K562 (cell line): Measurements from ENCODE around the gene ADARB2.

Experiments used
- CTCF ChIP-seq, 3 experiments: IDR thresholded peaks in 2 of 3; conservative IDR thresholded peaks in 1 of 3; 2 replicates each; pipeline ENCODE4 v1.5.1; 2011 to 2012; ENCODE audit warnings: low read length in 3 of 3, mild to moderate bottlenecking in 3 of 3, control low read depth in 2 of 3, improper control_type of control experiment in 1 of 3, inconsistent platforms in 1 of 3, low read depth in 1 of 3, mixed read lengths in 1 of 3, moderate library complexity in 1 of 3; ENCODE audit not compliant: insufficient read depth in 2 of 3
- EZH2 ChIP-seq: IDR thresholded peaks from 2 replicates; pipeline ENCODE4 v1.6.1; 2012; ENCODE audit warnings: low read depth, mild to moderate bottlenecking, inconsistent platforms, low read length, borderline replicate concordance
- GATAD2B ChIP-seq: fragments of 450-650 bp; IDR thresholded peaks from 2 replicates; pipeline ENCODE4 v1.6.1; 2017; ENCODE audit warnings: mild to moderate bottlenecking, borderline replicate concordance
- HMGXB4 ChIP-seq: sonication (generic); formaldehyde crosslinking; IDR thresholded peaks from 2 replicates; pipeline ENCODE4 v1.8.1; 2023; ENCODE audit warnings: mild to moderate bottlenecking, missing genetic modification reagents
- HOMEZ ChIP-seq: fragments of 250-450 bp; sonication (Bioruptor Pico); IDR thresholded peaks from 2 replicates; pipeline ENCODE4 v1.4.0; 2020; ENCODE audit warnings: mild to moderate bottlenecking, moderate library complexity
- PHF20 ChIP-seq: fragments of 450-650 bp; IDR thresholded peaks from 2 replicates; pipeline ENCODE4 v1.6.1; 2018; ENCODE audit not compliant: partially characterized antibody
- POLR2AphosphoS5 ChIP-seq: IDR thresholded peaks from 2 replicates; pipeline ENCODE4 v1.6.1; 2011; ENCODE audit warnings: mild to moderate bottlenecking, low read depth, low read length, moderate library complexity; ENCODE audit not compliant: control insufficient read depth, insufficient read depth
- PPARD ChIP-seq: fragments of 250-450 bp; sonication (Bioruptor Pico); IDR thresholded peaks from 2 replicates; pipeline ENCODE4 v1.8.0; 2022; ENCODE audit warnings: inconsistent platforms, mild to moderate bottlenecking, moderate library complexity
- SNIP1 ChIP-seq: fragments of 450-650 bp; IDR thresholded peaks from 2 replicates; pipeline ENCODE4 v1.7.1; 2017; ENCODE audit warnings: low read depth, mild to moderate bottlenecking
- U2AF2 ChIP-seq: fragments of 200-400 bp; formaldehyde crosslinking; optimal IDR thresholded peaks from 2 replicates; pipeline ENCODE3; 2017; ENCODE audit warnings: low read depth, mild to moderate bottlenecking, low read length
- YY1 ChIP-seq, 3 experiments: IDR thresholded peaks; 2 replicates each; pipeline ENCODE4 v1.6.1; 2011; ENCODE audit warnings: low read length in 2 of 3, mild to moderate bottlenecking in 2 of 3, moderate library complexity in 2 of 3, borderline replicate concordance in 1 of 3, control low read depth in 1 of 3, low read depth in 1 of 3; ENCODE audit not compliant: insufficient read depth in 3 of 3, insufficient replicate concordance in 2 of 3, control insufficient read depth in 1 of 3, insufficient read length in 1 of 3; ENCODE audit errors: extremely low read depth in 1 of 3
- ZFP36 ChIP-seq: fragments of 150-350 bp; IDR thresholded peaks from 2 replicates; pipeline ENCODE4 v1.6.1; 2018; ENCODE audit warnings: low read length, low read depth; ENCODE audit not compliant: partially characterized antibody
- ZNF76 ChIP-seq: fragments of 250-450 bp; sonication (Bioruptor Pico); IDR thresholded peaks from 2 replicates; pipeline ENCODE4 v1.4.0; 2020; ENCODE audit warnings: mild to moderate bottlenecking, moderate library complexity, borderline replicate concordance
- TF ChIP-seq, protein P1 (sequence below), 3 experiments: fragments of 200-800 bp in 1 of 3; fragments of 250-450 bp in 1 of 3; fragments of 450-650 bp in 1 of 3; sonication (Bioruptor Pico) in 1 of 3; sonication (Bioruptor generic) in 1 of 3; formaldehyde crosslinking in 1 of 3; IDR thresholded peaks; 2 replicates each; pipeline versions ENCODE4 v1.6.1 to v1.8.0; 2016 to 2022; ENCODE audit warnings: mild to moderate bottlenecking in 2 of 3, missing genetic modification characterization in 2 of 3, missing compliant biosample characterization in 1 of 3, moderate library complexity in 1 of 3

DNA sequence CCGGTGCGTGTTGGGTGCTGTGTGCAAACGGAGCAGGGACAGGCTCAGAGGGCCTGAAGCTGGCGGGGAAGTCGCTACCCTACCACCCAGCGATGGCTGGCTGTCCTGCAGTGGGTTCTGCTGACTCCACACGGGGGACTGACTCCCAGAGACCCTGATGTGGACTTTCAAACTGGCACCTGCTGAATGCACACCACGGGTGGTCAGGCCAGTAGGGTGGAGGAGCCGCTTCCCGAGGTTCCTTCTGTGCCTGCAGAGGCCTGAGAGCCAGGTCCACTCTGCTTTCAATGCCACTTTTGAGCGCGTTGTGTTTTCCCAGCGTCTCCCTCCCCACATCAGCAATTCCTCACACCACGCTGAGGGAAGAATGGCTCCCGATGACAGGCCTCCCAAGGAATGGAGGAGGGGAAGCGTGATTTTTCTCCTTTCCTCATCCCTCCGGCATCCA is 135.3 kb downstream of the ADARB2 start:
- no peak for TF ChIP-seq PPARD (CRISPR knock-in tag)
- no peak for TF ChIP-seq PHF20
- TF ChIP-seq YY1 (IDR thresholded peaks at IDR 0.05; ENCODE audit: borderline replicate concordance in 1 of 3, control insufficient read depth in 1 of 3, extremely low read depth in 1 of 3, insufficient read depth in 3 of 3, insufficient read length in 1 of 3, insufficient replicate concordance in 2 of 3, low read depth in 1 of 3, low read length in 2 of 3) = no peak
- no peak for TF ChIP-seq ZNF76 (CRISPR knock-in tag)
- no peak for TF ChIP-seq ZFP36
- TF ChIP-seq HOMEZ = no peak
- no peak for TF ChIP-seq POLR2AphosphoS5
- TF ChIP-seq, protein P1, sequence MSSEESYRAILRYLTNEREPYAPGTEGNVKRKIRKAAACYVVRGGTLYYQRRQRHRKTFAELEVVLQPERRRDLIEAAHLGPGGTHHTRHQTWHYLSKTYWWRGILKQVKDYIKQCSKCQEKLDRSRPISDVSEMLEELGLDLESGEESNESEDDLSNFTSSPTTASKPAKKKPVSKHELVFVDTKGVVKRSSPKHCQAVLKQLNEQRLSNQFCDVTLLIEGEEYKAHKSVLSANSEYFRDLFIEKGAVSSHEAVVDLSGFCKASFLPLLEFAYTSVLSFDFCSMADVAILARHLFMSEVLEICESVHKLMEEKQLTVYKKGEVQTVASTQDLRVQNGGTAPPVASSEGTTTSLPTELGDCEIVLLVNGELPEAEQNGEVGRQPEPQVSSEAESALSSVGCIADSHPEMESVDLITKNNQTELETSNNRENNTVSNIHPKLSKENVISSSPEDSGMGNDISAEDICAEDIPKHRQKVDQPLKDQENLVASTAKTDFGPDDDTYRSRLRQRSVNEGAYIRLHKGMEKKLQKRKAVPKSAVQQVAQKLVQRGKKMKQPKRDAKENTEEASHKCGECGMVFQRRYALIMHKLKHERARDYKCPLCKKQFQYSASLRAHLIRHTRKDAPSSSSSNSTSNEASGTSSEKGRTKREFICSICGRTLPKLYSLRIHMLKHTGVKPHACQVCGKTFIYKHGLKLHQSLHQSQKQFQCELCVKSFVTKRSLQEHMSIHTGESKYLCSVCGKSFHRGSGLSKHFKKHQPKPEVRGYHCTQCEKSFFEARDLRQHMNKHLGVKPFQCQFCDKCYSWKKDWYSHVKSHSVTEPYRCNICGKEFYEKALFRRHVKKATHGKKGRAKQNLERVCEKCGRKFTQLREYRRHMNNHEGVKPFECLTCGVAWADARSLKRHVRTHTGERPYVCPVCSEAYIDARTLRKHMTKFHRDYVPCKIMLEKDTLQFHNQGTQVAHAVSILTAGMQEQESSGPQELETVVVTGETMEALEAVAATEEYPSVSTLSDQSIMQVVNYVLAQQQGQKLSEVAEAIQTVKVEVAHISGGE (CRISPR knock-in tag; IDR thresholded peaks at IDR 0.05) = no peak
- TF ChIP-seq CTCF (IDR thresholded peaks at IDR 0.05 in 2 of 3, conservative IDR thresholded peaks at IDR 0.05 in 1 of 3; ENCODE audit: insufficient read depth in 2 of 3, low read depth in 1 of 3, low read length in 3 of 3) = no peak
- TF ChIP-seq GATAD2B = no peak
- no peak for TF ChIP-seq U2AF2
- TF ChIP-seq SNIP1 = no peak
- no peak for TF ChIP-seq EZH2
- no peak for TF ChIP-seq HMGXB4 (CRISPR knock-in tag)
